GM21737 (cell line): ENCODE results near the gene FAR2.
"Not testable (repeated sequence)": the region's sequence is repeated elsewhere in the genome, so short reads cannot be mapped to it uniquely, and the experiment has no call there.

Source experiments
- ATAC-seq: cut with Tn5 transposase; IDR thresholded peaks from one replicate; pipeline ENCODE4 v1.9.1; 2021; ENCODE audit warnings: mild to moderate bottlenecking, moderate library complexity; ENCODE audit not compliant: unreplicated experiment

FAR2 gene

DNA sequence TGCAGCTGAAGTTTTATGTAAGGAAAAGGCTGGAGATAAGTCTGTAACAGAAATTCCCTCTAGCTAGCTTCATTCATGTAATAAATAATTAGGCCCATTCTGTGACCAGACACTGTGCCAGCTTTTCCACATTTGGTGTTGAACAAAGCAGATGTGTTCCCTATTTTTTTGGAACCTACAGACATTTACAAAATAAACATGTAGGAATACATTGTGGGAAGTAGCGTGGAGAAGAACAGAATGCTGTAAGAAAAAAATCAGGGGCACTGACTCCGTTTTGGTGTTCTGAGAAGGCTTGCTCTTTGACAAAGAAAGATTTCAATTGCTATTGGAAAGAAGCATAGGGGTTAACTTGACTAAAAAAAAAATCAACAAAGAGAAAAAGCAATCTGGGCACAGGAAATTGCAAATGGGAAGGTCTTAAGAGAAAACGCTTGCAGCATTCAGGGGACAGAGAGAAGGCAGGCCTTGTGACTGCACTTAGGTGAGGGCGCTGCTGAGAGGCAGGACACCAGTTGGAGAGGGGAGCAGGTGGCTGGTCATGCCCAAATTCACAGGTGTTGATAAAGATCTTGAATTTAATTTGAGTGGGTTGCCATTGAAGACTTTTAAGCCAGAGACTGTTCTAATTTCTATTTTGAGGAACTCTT lies 4.0 kb downstream of the FAR2 start:
- no peak for ATAC-seq

DNA sequence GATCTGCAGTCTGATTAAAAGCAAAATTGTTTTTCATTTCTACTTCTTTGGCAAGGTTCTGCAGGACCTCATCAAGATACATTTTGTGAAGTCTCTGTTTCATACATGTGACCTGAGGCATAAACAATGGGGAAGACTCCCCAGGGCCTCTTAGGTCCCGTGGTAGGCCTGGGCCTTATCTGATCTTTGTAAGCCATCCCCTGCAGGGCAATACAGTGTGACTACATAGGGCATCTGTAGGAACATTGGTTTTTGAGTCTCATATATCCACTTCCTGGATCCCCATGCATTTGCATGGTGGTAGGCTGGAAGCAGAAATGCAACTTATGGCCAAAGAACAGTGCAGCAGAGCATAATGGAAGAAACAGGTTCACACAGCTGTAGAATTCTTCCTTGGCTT lies 6.0 kb downstream of the FAR2 start:
- ATAC-seq = peak; percentile 48

DNA sequence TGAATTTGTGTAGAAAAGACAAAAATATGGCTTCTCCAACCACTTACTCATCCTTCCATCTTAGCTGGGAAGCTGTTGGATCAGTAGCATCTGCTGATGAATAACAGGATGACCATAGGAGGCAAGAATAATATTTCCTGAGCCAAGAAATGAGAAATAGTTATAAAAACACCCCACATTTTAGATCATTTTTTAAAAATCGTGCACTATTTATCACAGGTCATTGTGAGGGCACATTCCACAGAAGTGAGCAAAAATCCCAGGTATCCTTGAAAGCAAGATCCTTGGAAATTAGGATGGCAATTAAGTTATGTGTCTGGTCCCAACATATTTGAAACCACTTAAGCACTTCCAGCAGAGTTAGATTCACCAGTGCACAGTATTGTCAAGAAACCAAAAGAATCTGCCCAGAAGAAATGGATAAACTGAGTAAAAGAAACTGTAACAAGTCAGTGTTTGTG lies 8.4 kb downstream of the FAR2 start:
- ATAC-seq = no peak

DNA sequence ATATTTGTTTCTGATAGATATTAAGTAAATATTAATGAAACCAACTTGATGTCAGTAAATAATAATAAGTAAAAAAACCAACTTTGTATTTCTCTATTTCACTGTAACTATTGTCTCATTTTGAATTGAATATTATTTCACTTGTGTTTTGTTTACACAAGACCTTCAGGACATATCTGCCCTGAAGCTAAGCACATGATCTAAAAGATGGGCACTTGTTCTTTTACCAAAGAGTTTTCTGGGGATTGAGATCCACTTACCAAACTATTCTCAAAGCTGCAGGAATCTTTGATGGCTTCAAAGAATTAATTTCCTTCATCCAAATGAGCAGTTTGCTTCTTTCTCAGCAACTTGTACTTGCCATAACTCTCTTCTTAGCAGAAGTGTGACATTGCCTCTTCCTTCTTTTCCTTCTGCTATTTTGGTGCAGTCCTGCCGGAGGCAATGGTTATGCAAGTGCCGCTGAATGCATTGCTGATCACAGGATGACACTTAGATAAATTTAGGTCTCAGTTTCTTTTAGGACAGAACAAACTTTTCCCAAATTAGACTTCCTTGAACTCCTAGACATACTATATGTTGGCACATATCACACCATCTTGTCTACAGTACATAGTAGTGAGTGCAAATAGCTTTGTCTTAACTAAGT lies 9.2 kb downstream of the FAR2 start:
- no peak for ATAC-seq

- ATAC-seq = no peak
These were observed 10.6 kb downstream of the FAR2 start for GRCh38 chr12:29159661-29160060.

DNA sequence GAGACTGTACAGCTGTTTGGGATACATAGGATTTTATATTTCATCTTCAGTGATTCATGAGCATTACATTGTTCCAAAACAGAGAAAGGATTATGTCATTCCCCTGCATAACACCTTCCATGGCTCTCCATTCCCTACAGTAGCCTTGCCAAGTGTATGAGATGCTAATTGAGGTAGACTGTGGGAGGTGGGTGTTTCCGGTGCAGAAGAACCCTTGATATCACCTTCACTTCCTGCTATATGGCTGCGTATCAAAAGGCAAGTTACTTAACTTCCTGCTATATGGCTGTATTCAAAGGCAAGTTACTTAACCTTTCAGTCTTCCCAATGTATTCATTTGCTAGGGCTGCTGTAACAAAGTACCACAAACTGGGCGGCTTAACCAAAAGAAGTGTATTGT lies 11.2 kb downstream of the FAR2 start:
- no peak for ATAC-seq

DNA sequence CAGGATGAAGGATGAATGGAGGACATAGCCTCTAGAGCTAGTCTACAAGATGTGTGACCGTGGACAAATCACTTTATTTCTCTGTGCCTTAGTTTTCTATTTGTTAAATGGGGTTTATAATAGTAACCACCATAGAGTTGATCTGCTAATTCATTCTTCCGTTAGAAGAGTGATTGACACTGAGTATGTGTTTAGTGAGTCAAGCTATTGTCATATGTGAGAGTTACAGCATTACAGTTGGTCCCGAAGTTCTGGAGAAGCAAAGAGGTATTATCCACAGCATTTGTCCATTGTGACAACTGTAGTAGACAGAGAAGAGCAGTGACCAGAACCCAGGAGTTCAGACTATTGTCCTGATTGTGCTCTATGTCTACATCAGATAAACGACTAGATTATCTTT lies 14.1 kb downstream of the FAR2 start:
- no peak for ATAC-seq

DNA sequence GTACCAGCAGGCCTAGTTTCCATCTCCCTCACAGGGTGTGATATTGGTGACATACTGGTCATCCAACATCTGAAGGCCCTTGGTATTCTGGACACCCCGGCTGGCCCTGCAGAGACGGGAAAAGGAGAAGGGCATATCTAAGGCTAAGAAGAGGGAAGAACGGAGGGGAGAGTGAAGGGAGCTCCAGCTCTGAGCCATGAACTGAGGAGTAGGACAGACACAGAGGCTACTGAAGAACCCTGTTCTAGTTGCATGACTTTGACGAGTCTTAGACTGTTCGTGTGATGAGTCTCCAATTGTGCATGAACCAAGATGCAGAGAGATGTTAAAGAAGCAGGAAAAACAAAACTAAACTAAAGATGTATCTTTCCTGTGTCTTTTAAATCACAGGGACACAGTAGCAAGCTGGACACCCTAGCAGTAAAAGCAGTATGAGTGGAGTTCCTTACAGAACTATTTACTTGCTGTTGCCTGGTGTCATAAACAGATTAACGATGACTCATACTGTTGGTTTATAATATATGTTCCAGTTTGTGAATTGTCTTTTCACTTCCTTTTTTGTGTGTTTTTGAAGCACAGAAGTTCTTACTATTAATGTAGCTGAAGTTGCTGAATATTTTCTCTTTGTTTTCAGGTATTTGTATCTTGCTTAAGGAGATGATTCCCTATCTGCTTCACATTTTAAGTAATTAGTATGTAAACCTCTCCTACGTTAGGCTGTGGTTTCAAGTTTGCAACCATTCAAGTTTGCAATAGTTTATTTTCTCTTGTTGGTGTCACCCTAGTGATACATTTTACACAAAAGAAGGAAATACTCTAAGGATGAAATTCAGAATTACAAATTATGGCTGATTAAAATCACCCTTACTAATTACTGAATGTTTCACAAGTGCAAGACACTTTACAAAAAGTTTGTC lies 15.7 kb downstream of the FAR2 start:
- ATAC-seq = peak; percentile 100

GRCh38 chr12:29167445-29167844 lies 18.4 kb downstream of the FAR2 start:
- ATAC-seq = no peak

- no peak for ATAC-seq
These were observed 18.9 kb downstream of the FAR2 start for GRCh38 chr12:29167988-29168387.

- not testable (repeated sequence) for ATAC-seq
These were observed 20.9 kb downstream of the FAR2 start for GRCh38 chr12:29169978-29170377.

DNA sequence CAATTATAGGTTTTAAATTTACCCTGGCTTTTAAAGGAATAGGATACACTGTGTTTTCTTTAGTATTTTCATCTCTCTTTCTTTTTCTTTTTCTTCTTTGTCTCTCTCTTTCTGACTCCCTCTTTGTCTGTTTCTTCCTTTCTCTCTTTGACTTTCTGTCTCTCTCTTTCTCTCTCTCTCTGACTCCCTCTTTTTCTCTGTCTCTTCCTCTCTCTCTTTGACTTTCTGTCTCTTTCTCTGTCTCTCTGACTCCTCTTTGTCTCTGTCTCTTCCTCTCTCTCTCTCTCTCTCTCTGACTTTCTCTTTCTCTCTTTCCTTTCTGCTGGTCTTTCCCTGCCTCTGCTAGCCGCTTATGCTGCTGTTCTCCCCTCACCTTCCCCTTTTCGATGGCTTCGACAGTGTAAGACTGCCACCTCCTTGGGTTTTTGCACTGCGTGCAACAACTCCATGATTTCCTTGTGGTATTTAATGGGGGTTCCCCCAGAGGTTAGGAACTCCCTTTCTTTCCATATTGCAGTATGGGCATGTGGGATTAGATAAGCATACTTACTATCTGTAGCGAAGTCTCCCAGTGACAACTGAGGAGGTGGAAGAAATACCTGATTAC lies 21.5 kb downstream of the FAR2 start:
- ATAC-seq = not testable (repeated sequence)

DNA sequence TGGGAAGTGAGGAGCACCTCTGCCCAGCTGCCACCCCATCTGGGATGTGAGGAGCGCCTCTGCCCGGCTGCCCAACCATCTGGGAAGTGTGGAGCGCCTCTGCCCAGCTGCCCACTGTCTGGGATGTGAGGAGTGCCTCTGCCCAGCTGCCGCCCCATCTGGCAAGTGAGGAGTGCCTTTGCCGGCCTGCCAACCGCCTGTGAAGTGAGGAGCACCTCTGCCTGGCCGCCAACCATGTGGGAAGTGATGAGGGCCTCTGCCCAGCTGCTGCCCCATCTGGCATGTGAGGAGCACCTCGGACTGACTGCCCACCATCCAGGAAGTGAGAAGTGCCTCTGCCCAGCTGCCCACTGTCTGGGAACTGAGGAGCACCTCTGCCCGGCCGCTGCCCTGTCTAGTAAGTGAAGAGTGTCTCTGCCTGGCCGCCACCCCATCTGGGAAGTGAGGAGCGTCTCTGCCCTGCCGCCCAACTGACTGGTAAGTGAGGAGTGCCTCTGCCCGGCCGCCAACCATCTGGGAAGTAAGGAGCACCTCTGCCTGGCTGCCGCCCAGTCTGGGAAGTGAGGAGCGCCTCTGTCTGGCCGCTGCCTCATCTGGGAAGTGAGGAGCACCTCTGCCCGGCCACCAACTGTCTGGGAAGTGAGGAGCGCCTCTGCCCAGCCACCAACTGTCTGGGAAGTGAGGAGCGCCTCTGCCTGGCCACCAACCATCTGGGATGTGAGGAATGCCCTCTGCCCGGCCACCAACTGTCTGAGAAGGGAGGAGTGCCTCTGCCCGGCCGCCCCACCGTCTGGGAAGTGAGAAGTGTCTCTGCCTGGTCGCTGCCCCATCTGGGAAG lies 22.6 kb downstream of the FAR2 start:
- ATAC-seq = no peak

- no peak for ATAC-seq
These were observed 27.9 kb downstream of the FAR2 start for GRCh38 chr12:29176941-29177340.

DNA sequence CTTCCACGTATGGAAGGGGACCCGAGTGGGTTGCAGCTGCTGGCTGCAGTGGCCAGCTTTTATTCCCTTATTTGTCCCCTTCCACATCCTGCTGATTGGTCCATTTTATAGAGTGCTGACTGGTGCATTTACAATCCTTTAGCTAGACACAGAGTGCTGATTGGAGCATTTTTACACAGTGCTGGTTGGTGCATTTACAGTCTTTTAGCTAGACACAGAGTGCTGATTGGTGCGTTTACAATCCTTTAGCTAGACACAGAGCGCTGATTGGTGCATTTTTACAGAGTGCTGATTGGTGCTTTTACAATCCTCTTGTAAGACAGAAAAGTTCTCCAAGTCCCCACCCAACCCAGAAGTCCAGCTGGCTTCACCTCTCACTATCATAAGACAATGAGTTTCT lies 33.2 kb downstream of the FAR2 start:
- not testable (repeated sequence) for ATAC-seq

DNA sequence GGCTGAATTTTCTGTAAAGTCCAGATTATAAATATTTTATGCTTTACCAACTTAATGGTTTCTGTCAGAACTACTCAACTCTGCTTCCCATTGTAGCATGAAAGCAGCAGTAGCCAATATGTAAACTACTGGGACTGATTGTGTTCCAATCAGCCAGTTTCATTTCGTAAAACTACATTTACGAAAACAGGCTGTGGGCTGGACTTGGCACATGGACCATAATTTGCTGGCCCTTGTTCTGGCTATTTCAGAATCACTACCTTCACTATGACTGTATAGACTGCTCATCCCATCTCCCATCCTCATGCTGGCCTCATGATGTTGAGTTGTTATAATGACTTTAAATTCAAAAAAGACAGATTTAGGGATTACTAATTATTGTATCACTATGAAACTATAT lies 38.7 kb downstream of the FAR2 start:
- no peak for ATAC-seq

GRCh38 chr12:29191267-29191850 lies 42.3 kb downstream of the FAR2 start:
- ATAC-seq = no peak

GRCh38 chr12:29198901-29199300 lies 49.8 kb downstream of the FAR2 start:
- no peak for ATAC-seq

DNA sequence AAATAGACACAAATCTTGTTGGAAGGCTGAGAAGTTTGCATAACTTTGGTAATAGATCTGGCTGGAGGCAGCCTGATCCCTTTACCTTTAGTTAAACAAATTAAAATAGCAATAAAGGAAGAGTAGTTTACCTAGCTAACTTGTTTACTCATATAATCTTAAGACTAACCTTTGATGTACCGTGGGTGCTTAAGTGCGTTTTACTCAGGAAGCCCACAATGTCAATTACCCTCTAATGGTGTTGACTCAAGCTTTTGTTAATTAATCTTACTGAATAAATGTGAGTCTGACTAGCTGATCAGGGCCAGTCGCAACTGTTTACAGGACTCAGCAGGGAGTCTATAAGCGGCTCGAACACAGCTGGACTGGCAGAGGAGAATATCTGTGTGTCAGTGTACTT lies 51.5 kb downstream of the FAR2 start:
- no peak for ATAC-seq

- ATAC-seq = no peak
These were observed 52.2 kb downstream of the FAR2 start for GRCh38 chr12:29201296-29201695.
